PC-9 (cell line): ENCODE measurements around the gene SLC35F3.

Experiments used
- CTCF ChIP-seq: fragments of 200-600 bp; sonication (generic); conservative IDR thresholded peaks from 2 replicates; pipeline ENCODE4 v1.6.1; 2017; ENCODE audit warnings: mixed run types, antibody characterized with exemption, mild to moderate bottlenecking, moderate library complexity
- EZH2 ChIP-seq: fragments of 200-600 bp; sonication (generic); IDR thresholded peaks from 2 replicates; pipeline ENCODE4 v1.8.0; 2017; ENCODE audit warnings: antibody characterized with exemption, low read depth

- TF ChIP-seq CTCF (no peak), EZH2 (no peak)
These were observed 96.1 kb downstream of the SLC35F3 start for GRCh38 chr1:234000557-234001041.
